Measurements from ENCODE around the gene SPINK1. TPM values are rescaled to one million over a fixed set of nuclear protein-coding genes. Genes with fewer than 3 reads are reported as not detected.
A peak's percentile ranks its signal among the peaks of the same experiment; 100 is the strongest.

Gene SPINK1
- total and polyA plus RNA-seq, 9 of the 15 experiments (the other 6 are each of a cell fraction or from before 2014, with no cell fraction given): 0.45 to 2.2 (median 0.65) TPM; not detected in 1

- TF ChIP-seq SMC3 (conservative IDR thresholded peaks at IDR 0.05; ENCODE audit: insufficient read depth, low read depth, low read length) (peak; percentile 47; the same call in 1 of the 2 replicates), REST (IDR thresholded peaks at IDR 0.05; ENCODE audit: borderline replicate concordance) (peak; percentile 34; the same call in 1 of the 2 replicates), REST (CRISPR knock-in tag; IDR thresholded peaks at IDR 0.05; ENCODE audit: low read depth) (no peak), ZNF699 (CRISPR knock-in tag; IDR thresholded peaks at IDR 0.05; ENCODE audit: insufficient replicate concordance) (no peak), MLX (CRISPR knock-in tag; conservative IDR thresholded peaks at IDR 0.05) (no peak), RAD21 (CRISPR knock-in tag; conservative IDR thresholded peaks at IDR 0.05 in 1 of 2, IDR thresholded peaks at IDR 0.05 in 1 of 2) (peak; percentile 71), FOXA3 (CRISPR knock-in tag; conservative IDR thresholded peaks at IDR 0.05 in 1 of 2, IDR thresholded peaks at IDR 0.05 in 1 of 2) (no peak), DACH1 (IDR thresholded peaks at IDR 0.05; ENCODE audit: partially characterized antibody) (no peak), ZSCAN29 (IDR thresholded peaks at IDR 0.05) (no peak)
Measured at GRCh38 chr5:147857302-147858129, 26.0 kb upstream of the SPINK1 start (continued).

Data from K562 (cell line).